SK-N-MC (cell line): ENCODE measurements around the gene HSF2BP.

Experiments used
- EZH2 ChIP-seq: fragments of 200-600 bp; sonication (generic); IDR thresholded peaks from one replicate; pipeline ENCODE4 v1.6.1; 2017; ENCODE audit warnings: antibody characterized with exemption
- FOXP2 ChIP-seq: optimal IDR thresholded peaks from 2 replicates; pipeline ENCODE3; 2011; ENCODE audit warnings: mild to moderate bottlenecking, moderate library complexity; ENCODE audit not compliant: insufficient read depth; ENCODE audit errors: extremely low read length, control extremely low read depth
- POLR2AphosphoS5 ChIP-seq: IDR thresholded peaks from 2 replicates; pipeline ENCODE4 v1.6.1; 2012; ENCODE audit warnings: mild to moderate bottlenecking, low read depth, low read length, borderline replicate concordance

DNA sequence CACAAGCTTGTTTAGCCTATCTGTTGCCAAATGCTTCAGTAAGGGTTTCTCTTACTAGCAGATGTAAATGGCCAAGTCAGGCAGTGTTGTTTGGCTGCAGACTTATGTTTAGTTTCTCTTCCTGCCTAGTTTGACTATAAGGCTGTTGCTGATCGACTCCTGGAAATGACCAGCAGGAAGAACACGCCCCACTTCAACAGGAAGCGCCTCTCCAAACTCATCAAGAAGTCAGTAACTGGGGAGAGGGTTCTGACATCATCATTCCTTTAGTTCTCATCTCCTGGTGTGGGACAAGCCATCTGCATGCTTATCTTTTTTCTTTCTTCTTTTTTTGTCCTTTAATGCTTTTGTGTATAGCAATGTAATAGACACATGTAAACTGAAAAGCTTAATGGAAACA, 25.1 kb upstream of the HSF2BP start:
- no peak for TF ChIP-seq EZH2
- no peak for TF ChIP-seq POLR2AphosphoS5
- TF ChIP-seq FOXP2 = no peak
